GM23338 (cell line): Measurements from ENCODE around the gene NFS1. TPM values are rescaled to one million over a fixed set of nuclear protein-coding genes. Genes with fewer than 3 reads are reported as not detected.
A peak's percentile ranks its signal among the peaks of the same experiment; 100 is the strongest.

ENCODE experiments used
- ATAC-seq: fragments of 200-7000 bp; cut with Tn5 transposase; 3 replicates; pipeline ENCODE4 v1.9.1; 2020
- DNase-seq: peaks from one replicate; pipeline ENCODE4 v3.0.0-alpha.2; 2015; ENCODE audit warnings: low spot score
- H2AFZ ChIP-seq: fragments of 200-600 bp; sonication (generic); 2 replicates; pipeline ENCODE4 v1.8.0; 2016; ENCODE audit warnings: antibody characterized with exemption, mild to moderate bottlenecking, moderate library complexity
- H3F3A ChIP-seq: fragments of 200-600 bp; sonication (generic); replicated peaks from 2 replicates; pipeline ENCODE4 v1.8.0; 2017; ENCODE audit warnings: antibody characterized with exemption, mixed run types, low read depth
- H3K27ac ChIP-seq: fragments of 200-600 bp; sonication (generic); 2 replicates; pipeline ENCODE4 v1.6.1; 2016; ENCODE audit warnings: low read depth
- H3K27me3 ChIP-seq: fragments of 200-600 bp; sonication (generic); 2 replicates; pipeline ENCODE4 v1.8.0; 2016; ENCODE audit warnings: mild to moderate bottlenecking, mixed run types, moderate library complexity; ENCODE audit not compliant: insufficient read depth
- H3K36me3 ChIP-seq: fragments of 200-600 bp; sonication (generic); 2 replicates; pipeline ENCODE4 v1.8.0; 2016; ENCODE audit warnings: mild to moderate bottlenecking; ENCODE audit not compliant: insufficient read depth
- H3K4me1 ChIP-seq: fragments of 200-600 bp; sonication (generic); 2 replicates; pipeline ENCODE4 v1.8.0; 2016; ENCODE audit warnings: mild to moderate bottlenecking, moderate library complexity; ENCODE audit not compliant: insufficient read depth
- H3K4me2 ChIP-seq: fragments of 200-600 bp; sonication (generic); 2 replicates; pipeline ENCODE4 v1.7.1; 2017; ENCODE audit warnings: mixed run types
- H3K4me3 ChIP-seq: fragments of 200-600 bp; sonication (generic); 2 replicates; pipeline ENCODE4 v1.6.1; 2016; ENCODE audit warnings: mixed run types
- H3K79me2 ChIP-seq: fragments of 200-600 bp; sonication (generic); replicated peaks from 2 replicates; pipeline ENCODE4 v1.8.0; 2017; ENCODE audit warnings: mild to moderate bottlenecking; ENCODE audit not compliant: insufficient read depth
- H3K9me2 ChIP-seq: fragments of 200-600 bp; sonication (generic); 2 replicates; pipeline ENCODE4 v1.8.0; 2017; ENCODE audit not compliant: insufficient read depth
- H4K20me1 ChIP-seq: fragments of 200-600 bp; sonication (generic); replicated peaks from 2 replicates; pipeline ENCODE4 v1.8.0; 2017; ENCODE audit warnings: mild to moderate bottlenecking; ENCODE audit not compliant: insufficient read depth
- H3K27ac Mint-ChIP-seq: 2 replicates; pipeline ENCODE4 v1.8.0; 2020; ENCODE audit warnings: inconsistent platforms, mild to moderate bottlenecking, moderate library complexity, mixed read lengths
- H3K27me3 Mint-ChIP-seq: 3 replicates; pipeline ENCODE4 v1.8.0; 2022; ENCODE audit warnings: low read depth, mild to moderate bottlenecking, moderate library complexity, mixed read lengths, inconsistent platforms; ENCODE audit not compliant: insufficient read depth, poor library complexity
- H3K36me3 Mint-ChIP-seq: 3 replicates; pipeline ENCODE4 v1.8.0; 2021; ENCODE audit warnings: low read depth, mild to moderate bottlenecking, inconsistent platforms, moderate library complexity, mixed read lengths
- H3K4me1 Mint-ChIP-seq: 3 replicates; pipeline ENCODE4 v1.8.0; 2020; ENCODE audit warnings: mild to moderate bottlenecking, inconsistent platforms, mixed read lengths
- H3K4me3 Mint-ChIP-seq: 3 replicates; pipeline ENCODE4 v1.8.0; 2021; ENCODE audit warnings: moderate library complexity, mild to moderate bottlenecking, inconsistent platforms, mixed read lengths
- H3K9me3 Mint-ChIP-seq: 3 replicates; pipeline ENCODE4 v1.8.0; 2020; ENCODE audit warnings: moderate library complexity, mild to moderate bottlenecking, inconsistent platforms, mixed read lengths
- CREB1 ChIP-seq: fragments of 250-450 bp; sonication (Bioruptor Pico); IDR thresholded peaks from 2 replicates; pipeline ENCODE4 v1.5.0; 2020; ENCODE audit warnings: low read depth, mild to moderate bottlenecking, moderate library complexity
- CTCF ChIP-seq, 2 experiments: fragments of 200-600 bp in 1 of 2; sonication (generic) in 1 of 2; conservative IDR thresholded peaks; 2 replicates each; pipeline versions ENCODE4 v1.5.1 to v1.6.1; 2016 to 2017; ENCODE audit warnings: antibody characterized with exemption in 2 of 2, low read depth in 2 of 2, mild to moderate bottlenecking in 2 of 2, moderate library complexity in 1 of 2
- ETS1 ChIP-seq: IDR thresholded peaks from 2 replicates; pipeline ENCODE4 v1.6.1; 2016; ENCODE audit warnings: antibody characterized with exemption
- EZH2 ChIP-seq: fragments of 200-600 bp; sonication (generic); IDR thresholded peaks from one replicate; pipeline ENCODE4 v1.8.0; 2017; ENCODE audit warnings: antibody characterized with exemption, mild to moderate bottlenecking, low read depth; ENCODE audit not compliant: unreplicated experiment
- EZH2phosphoT487 ChIP-seq: fragments of 200-600 bp; sonication (generic); IDR thresholded peaks from one replicate; pipeline ENCODE4 v1.8.1; 2018; ENCODE audit warnings: antibody characterized with exemption; ENCODE audit not compliant: unreplicated experiment
- JUNB ChIP-seq: IDR thresholded peaks from one replicate; pipeline ENCODE4 v1.6.1; 2016; ENCODE audit warnings: antibody characterized with exemption; ENCODE audit not compliant: unreplicated experiment
- NANOG ChIP-seq: IDR thresholded peaks from 2 replicates; pipeline ENCODE4 v1.6.1; 2016; ENCODE audit warnings: antibody characterized with exemption, borderline replicate concordance
- POLR2AphosphoS5 ChIP-seq: IDR thresholded peaks from 2 replicates; pipeline ENCODE4 v1.6.1; 2016; ENCODE audit warnings: antibody characterized with exemption, low read depth
- REST ChIP-seq: IDR thresholded peaks from one replicate; pipeline ENCODE4 v1.6.1; 2018; ENCODE audit warnings: antibody characterized with exemption; ENCODE audit not compliant: unreplicated experiment
- STAT1 ChIP-seq: IDR thresholded peaks from one replicate; pipeline ENCODE4 v1.6.1; 2016; ENCODE audit warnings: antibody characterized with exemption; ENCODE audit not compliant: unreplicated experiment
- ZNF114 ChIP-seq: fragments of 250-450 bp; sonication (Bioruptor Pico); IDR thresholded peaks from 2 replicates; pipeline ENCODE4 v1.5.0; 2020; ENCODE audit warnings: mild to moderate bottlenecking, moderate library complexity
- ZNF331 ChIP-seq: fragments of 250-450 bp; sonication (Bioruptor Pico); IDR thresholded peaks from 2 replicates; pipeline ENCODE4 v1.5.0; 2020; ENCODE audit warnings: low read depth, mild to moderate bottlenecking, moderate library complexity
- ZNF462 ChIP-seq: fragments of 250-450 bp; sonication (Bioruptor Pico); IDR thresholded peaks from 2 replicates; pipeline ENCODE4 v1.5.0; 2020; ENCODE audit warnings: mild to moderate bottlenecking, moderate library complexity
- polyA plus RNA-seq: library from polyadenylated mRNA; unstranded; fragments of >200 nt; fragmentation: Nextera tagmentation; extraction: Ambion mirVana; gene quantifications from 2 replicates; pipeline ENCODE4 v1.2.1, GENCODE V29; 2016
- total RNA-seq: library from RNA; depleted of rRNA; stranded (reverse); fragments of >200 nt; shearing (Covaris generic); gene quantifications from 2 replicates; pipeline ENCODE4 v1.2.3, GENCODE V29; 2014

NFS1 gene
- total and polyA plus RNA-seq, 2 experiments from 2014 or later = 22.8 to 35.7 TPM

- peaks cover 63% of the 10 kb centered on the region for H3K36me3 Mint-ChIP-seq
- H3F3A ChIP-seq = peaks cover 68% of the 10 kb centered on the region
- peaks cover 11% of the 10 kb centered on the region for H3K79me2 ChIP-seq
- DNase-seq (no peak), ATAC-seq (no peak)
- peak overlapping the region; percentile 82 for H3K27ac ChIP-seq
- H3K4me3 ChIP-seq = no peak overlapping the region
- H3K4me2 ChIP-seq = no peak overlapping the region
- H3K27ac Mint-ChIP-seq = peak overlapping the region; percentile 84
- no peaks in the 10 kb centered on the region for H3K9me2 ChIP-seq
- peaks cover 37% of the 10 kb centered on the region for H3K36me3 ChIP-seq
- H3K4me1 ChIP-seq = peaks cover 12% of the 10 kb centered on the region
- peaks cover 22% of the 10 kb centered on the region; the same call in 1 of the 2 replicates for H4K20me1 ChIP-seq
- H2AFZ ChIP-seq = no peak overlapping the region
- no peaks in the 10 kb centered on the region for H3K9me3 Mint-ChIP-seq
- no peaks in the 10 kb centered on the region for H3K27me3 ChIP-seq
- H3K4me1 Mint-ChIP-seq = peaks cover 16% of the 10 kb centered on the region
- H3K27me3 Mint-ChIP-seq = peaks cover 14% of the 10 kb centered on the region
- no peak for TF ChIP-seq EZH2phosphoT487
- TF ChIP-seq JUNB = no peak
- TF ChIP-seq NANOG = no peak
- TF ChIP-seq ZNF331 = no peak
- TF ChIP-seq EZH2 = no peak
- no peak for TF ChIP-seq ZNF114
- no peak for TF ChIP-seq ETS1
- no peak for TF ChIP-seq ZNF462 (CRISPR knock-in tag)
- no peak for TF ChIP-seq REST
- TF ChIP-seq CREB1 = no peak
- no peak; the same call in none of the 2 replicates for TF ChIP-seq POLR2AphosphoS5
- no peak for TF ChIP-seq STAT1
- no peak for TF ChIP-seq CTCF (conservative IDR thresholded peaks at IDR 0.05; ENCODE audit: low read depth in 2 of 2)
- no peak overlapping the region; the same call in 2 of the 3 replicates for H3K4me3 Mint-ChIP-seq
Observed at GRCh38 chr20:35702051-35702823, 3.1 kb upstream of the NFS1 start.
